ENCODE measurements around the gene KIR2DL1.
"Not testable (repeated sequence)": the region's sequence is repeated elsewhere in the genome, so short reads cannot be mapped to it uniquely, and the experiment has no call there.

Gene KIR2DL1

GRCh38 chr19:54771018-54771960 is 1.7 kb downstream of the KIR2DL1 start:
- in situ Hi-C loops (cut with HindIII; ENCODE audit: low sequenced_read_pairs); DNase-seq (ENCODE audit: low read depth, low spot score); H3K4me3 ChIP-seq (ENCODE audit: low read depth, low read length): not testable (repeated sequence)

- H3K4me3 ChIP-seq (ENCODE audit: low read depth, low read length); DNase-seq (ENCODE audit: low read depth, low spot score); in situ Hi-C loops (cut with HindIII; ENCODE audit: low sequenced_read_pairs): not testable (repeated sequence)
These were observed 3.1 kb downstream of the KIR2DL1 start for GRCh38 chr19:54772666-54773065.

- in situ Hi-C loops (cut with HindIII; ENCODE audit: low sequenced_read_pairs); H3K4me3 ChIP-seq (ENCODE audit: low read depth, low read length); DNase-seq (ENCODE audit: low read depth, low spot score): not testable (repeated sequence)
These were observed 5.7 kb downstream of the KIR2DL1 start for GRCh38 chr19:54775095-54775815.

GRCh38 chr19:54775830-54776229 is 6.2 kb downstream of the KIR2DL1 start:
- DNase-seq (ENCODE audit: low read depth, low spot score); in situ Hi-C loops (cut with HindIII; ENCODE audit: low sequenced_read_pairs); H3K4me3 ChIP-seq (ENCODE audit: low read depth, low read length): not testable (repeated sequence)

GRCh38 chr19:54777851-54778250 is 8.3 kb downstream of the KIR2DL1 start:
- H3K4me3 ChIP-seq (ENCODE audit: low read depth, low read length); DNase-seq (ENCODE audit: low read depth, low spot score); in situ Hi-C loops (cut with HindIII; ENCODE audit: low sequenced_read_pairs): not testable (repeated sequence)

- H3K4me3 ChIP-seq (ENCODE audit: low read depth, low read length); DNase-seq (ENCODE audit: low read depth, low spot score); in situ Hi-C loops (cut with HindIII; ENCODE audit: low sequenced_read_pairs): not testable (repeated sequence)
These were observed 9.3 kb downstream of the KIR2DL1 start for GRCh38 chr19:54778896-54779295.

- H3K4me3 ChIP-seq (ENCODE audit: low read depth, low read length); DNase-seq (ENCODE audit: low read depth, low spot score); in situ Hi-C loops (cut with HindIII; ENCODE audit: low sequenced_read_pairs): not testable (repeated sequence)
These were observed 13.3 kb downstream of the KIR2DL1 start for GRCh38 chr19:54782916-54783315.

GRCh38 chr19:54786091-54786723 is 16.6 kb downstream of the KIR2DL1 start:
- in situ Hi-C loops (cut with HindIII; ENCODE audit: low sequenced_read_pairs); H3K4me3 ChIP-seq (ENCODE audit: low read depth, low read length); DNase-seq (ENCODE audit: low read depth, low spot score): not testable (repeated sequence)

- in situ Hi-C loops (cut with HindIII; ENCODE audit: low sequenced_read_pairs); H3K4me3 ChIP-seq (ENCODE audit: low read depth, low read length); DNase-seq (ENCODE audit: low read depth, low spot score): not testable (repeated sequence)
These were observed 18.6 kb downstream of the KIR2DL1 start for GRCh38 chr19:54788154-54788553.

- no peak for TF ChIP-seq CTCF (IDR thresholded peaks at IDR 0.05; ENCODE audit: low read depth, low read length)
- no peak overlapping the region for H3K4me3 ChIP-seq (ENCODE audit: low read depth, low read length)
- no peak for DNase-seq (ENCODE audit: low read depth, low spot score)
- in situ Hi-C loops (cut with HindIII; ENCODE audit: low sequenced_read_pairs) = no loop called here
These were observed 21.1 kb downstream of the KIR2DL1 start for GRCh38 chr19:54790711-54791110.

- TF ChIP-seq CTCF (IDR thresholded peaks at IDR 0.05; ENCODE audit: low read depth, low read length) = no peak
- no peak overlapping the region for H3K4me3 ChIP-seq (ENCODE audit: low read depth, low read length)
- in situ Hi-C loops (cut with HindIII; ENCODE audit: low sequenced_read_pairs) = no loop called here
- DNase-seq (ENCODE audit: low read depth, low spot score) = no peak
These were observed 21.9 kb downstream of the KIR2DL1 start for GRCh38 chr19:54791476-54791875.

Measured in astrocyte of the spinal cord (primary cell).